Activated CD4-positive, alpha-beta memory T cell treated with anti-CD3 and anti-CD28 coated beads, Interleukin-2, amount 10 ng/mL, durations not matched to agents 7 days and 5 days (primary cell): ENCODE measurements around the gene COL5A1. TPM values are rescaled to one million over a fixed set of nuclear protein-coding genes. Genes with fewer than 3 reads are reported as not detected.

ENCODE experiments used
- CTCF ChIA-PET: fragments of 350-600 bp; sonication (Branson Sonifier 250); formaldehyde crosslinking; loops from one replicate; lab custom pipeline; 2021; ENCODE audit warnings: antibody characterized with exemption, inconsistent platforms; lab: Charles Lee
- POLR2A ChIA-PET: fragments of 350-600 bp; sonication (Branson Sonifier 250); formaldehyde crosslinking; loops from one replicate; lab custom pipeline; 2021; ENCODE audit warnings: antibody characterized with exemption; lab: Charles Lee
- DNase-seq: peaks from one replicate; pipeline ENCODE4 v3.0.0-alpha.2; 2020
- H3K27ac Mint-ChIP-seq: one replicate; pipeline ENCODE4 v1.8.0; 2021; ENCODE audit warnings: mild to moderate bottlenecking, mixed read lengths
- H3K27me3 Mint-ChIP-seq: one replicate; pipeline ENCODE4 v1.8.0; 2021; ENCODE audit warnings: mixed read lengths
- H3K36me3 Mint-ChIP-seq: one replicate; pipeline ENCODE4 v1.8.0; 2021; ENCODE audit warnings: low read depth, mixed read lengths
- H3K4me1 Mint-ChIP-seq: one replicate; pipeline ENCODE4 v1.8.0; 2021; ENCODE audit warnings: mixed read lengths
- H3K4me3 Mint-ChIP-seq: one replicate; pipeline ENCODE4 v1.8.0; 2021; ENCODE audit warnings: mild to moderate bottlenecking, mixed read lengths
- H3K9me3 Mint-ChIP-seq: one replicate; pipeline ENCODE4 v1.8.0; 2021; ENCODE audit warnings: mixed read lengths
- total RNA-seq, 2 experiments: library from RNA; stranded (reverse); gene quantifications; one replicate each; pipeline ENCODE4 v1.2.3, GENCODE V29; 2021

Gene COL5A1
- total RNA-seq, 2 experiments from 2014 or later: 0.10 to 0.13 TPM

GRCh38 chr9:134755221-134755907, 113.8 kb downstream of the COL5A1 start:
- Mint-ChIP-seq H3K9me3 (peaks cover 6% of the 10 kb centered on the region), H3K4me1 (no peaks in the 10 kb centered on the region), H3K27me3 (no peaks in the 10 kb centered on the region), H3K4me3 (no peak overlapping the region), H3K36me3 (no peaks in the 10 kb centered on the region), H3K27ac (no peak overlapping the region)
- ChIA-PET POLR2A (no interaction called here), CTCF (no interaction called here)
- DNase-seq: no peak

DNA sequence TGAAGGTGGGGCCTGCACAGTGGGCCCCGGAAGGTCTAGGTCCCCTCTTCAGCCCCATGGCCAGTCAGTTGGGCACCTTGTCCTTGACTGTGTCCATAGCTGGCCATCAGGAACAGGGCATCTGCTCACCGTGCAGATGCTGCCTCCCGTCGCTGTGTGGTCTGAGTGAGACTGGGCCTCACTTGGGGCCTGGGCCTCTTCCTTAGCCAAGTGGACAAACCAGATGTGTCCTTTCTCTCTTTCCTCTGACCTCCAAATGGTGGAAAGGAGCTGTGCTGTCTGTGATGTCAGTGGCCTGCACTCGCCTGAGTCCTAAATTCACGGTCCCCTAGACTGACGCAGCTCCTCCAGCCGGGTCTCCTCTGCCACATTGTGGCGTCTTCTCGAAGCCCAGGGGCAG, 114.5 kb downstream of the COL5A1 start:
- H3K4me3 Mint-ChIP-seq: no peak overlapping the region
- H3K27ac Mint-ChIP-seq: no peak overlapping the region
- peaks cover 13% of the 10 kb centered on the region for H3K9me3 Mint-ChIP-seq
- no peak for DNase-seq
- peaks cover 4% of the 10 kb centered on the region for H3K36me3 Mint-ChIP-seq
- H3K4me1 Mint-ChIP-seq: no peaks in the 10 kb centered on the region
- H3K27me3 Mint-ChIP-seq: no peaks in the 10 kb centered on the region
- POLR2A ChIA-PET: no interaction called here
- CTCF ChIA-PET: no interaction called here

- H3K4me1 Mint-ChIP-seq: no peaks in the 10 kb centered on the region
- peaks cover 16% of the 10 kb centered on the region for H3K9me3 Mint-ChIP-seq
- H3K36me3 Mint-ChIP-seq: peaks cover 4% of the 10 kb centered on the region
- no peak overlapping the region for H3K4me3 Mint-ChIP-seq
- ChIA-PET CTCF (no interaction called here), POLR2A (no interaction called here)
- no peak for DNase-seq
- no peak overlapping the region for H3K27ac Mint-ChIP-seq
- no peaks in the 10 kb centered on the region for H3K27me3 Mint-ChIP-seq
Measured at GRCh38 chr9:134757216-134757975, 115.8 kb downstream of the COL5A1 start.

DNA sequence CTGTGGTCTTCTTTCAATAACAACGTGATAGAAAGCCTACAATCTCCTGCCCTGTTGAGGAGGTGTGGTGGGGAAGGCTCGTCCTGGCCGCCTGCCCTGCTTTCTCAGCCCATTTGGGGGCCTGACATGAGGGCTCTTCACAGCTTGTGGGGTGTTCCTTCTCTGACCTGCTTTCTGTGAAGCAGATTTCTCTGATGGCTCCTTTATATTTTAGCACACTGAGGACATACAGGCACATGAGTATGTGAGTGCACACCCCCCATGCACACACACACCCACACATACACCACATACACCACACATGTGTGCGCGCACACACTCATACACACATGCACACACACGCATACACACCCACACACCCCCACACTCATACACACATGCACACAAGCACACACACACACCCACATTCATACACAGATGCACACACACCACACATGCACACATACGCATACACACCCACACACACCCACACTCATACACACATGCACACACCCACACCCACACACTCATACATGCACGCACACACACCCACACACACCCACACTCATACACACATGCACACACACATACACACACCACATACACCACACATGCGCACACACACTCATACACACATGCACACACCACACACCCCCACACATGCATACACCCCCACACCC, 117.5 kb downstream of the COL5A1 start:
- Mint-ChIP-seq H3K9me3 (peaks cover 16% of the 10 kb centered on the region), H3K4me1 (no peaks in the 10 kb centered on the region), H3K4me3 (no peak overlapping the region), H3K36me3 (peaks cover 4% of the 10 kb centered on the region), H3K27me3 (no peaks in the 10 kb centered on the region), H3K27ac (no peak overlapping the region)
- ChIA-PET POLR2A (no interaction called here), CTCF (no interaction called here)
- DNase-seq: no peak

GRCh38 chr9:134759913-134760312, 118.3 kb downstream of the COL5A1 start:
- H3K27ac Mint-ChIP-seq: no peak overlapping the region
- peaks cover 4% of the 10 kb centered on the region for H3K36me3 Mint-ChIP-seq
- CTCF ChIA-PET: no interaction called here
- POLR2A ChIA-PET: no interaction called here
- peaks cover 16% of the 10 kb centered on the region for H3K9me3 Mint-ChIP-seq
- H3K4me1 Mint-ChIP-seq: no peaks in the 10 kb centered on the region
- H3K4me3 Mint-ChIP-seq: no peak overlapping the region
- H3K27me3 Mint-ChIP-seq: no peaks in the 10 kb centered on the region
- no peak for DNase-seq

DNA sequence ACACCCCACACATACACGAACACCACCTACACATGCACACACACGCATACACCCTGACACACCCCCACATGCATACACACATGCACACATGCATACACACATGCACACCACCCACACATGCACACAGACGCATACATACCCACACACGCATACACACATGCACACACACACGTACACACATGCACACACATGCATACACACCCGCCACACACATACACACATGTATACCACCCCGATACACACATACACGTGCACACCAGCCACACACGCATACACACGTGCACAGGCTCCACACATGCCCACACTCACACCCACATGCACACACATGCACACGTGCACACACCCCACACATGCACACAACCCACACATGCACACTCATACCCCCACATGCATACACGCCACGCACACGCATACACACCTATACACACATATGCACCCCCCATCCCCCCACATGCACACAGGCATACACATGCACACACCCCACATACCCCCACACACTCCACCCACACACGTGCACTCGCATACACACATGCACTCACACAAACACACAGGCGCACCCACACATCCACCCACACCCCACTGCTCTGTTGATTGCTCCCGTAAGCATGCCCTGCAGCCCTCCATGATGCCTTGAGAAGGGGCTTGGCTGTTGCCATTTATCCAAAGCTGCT, 119.3 kb downstream of the COL5A1 start:
- DNase-seq: no peak
- no peaks in the 10 kb centered on the region for H3K4me1 Mint-ChIP-seq
- peaks cover 4% of the 10 kb centered on the region for H3K36me3 Mint-ChIP-seq
- ChIA-PET POLR2A (no interaction called here), CTCF (no interaction called here)
- peaks cover 16% of the 10 kb centered on the region for H3K9me3 Mint-ChIP-seq
- H3K4me3 Mint-ChIP-seq: no peak overlapping the region
- no peak overlapping the region for H3K27ac Mint-ChIP-seq
- no peaks in the 10 kb centered on the region for H3K27me3 Mint-ChIP-seq

GRCh38 chr9:134764473-134765269, 123.1 kb downstream of the COL5A1 start:
- ChIA-PET POLR2A (no interaction called here), CTCF (no interaction called here)
- Mint-ChIP-seq H3K4me3 (no peak overlapping the region), H3K27ac (no peak overlapping the region), H3K9me3 (peaks cover 10% of the 10 kb centered on the region), H3K27me3 (no peaks in the 10 kb centered on the region), H3K36me3 (peaks cover 4% of the 10 kb centered on the region), H3K4me1 (no peaks in the 10 kb centered on the region)
- no peak for DNase-seq

GRCh38 chr9:134765785-134766184, 124.2 kb downstream of the COL5A1 start:
- Mint-ChIP-seq H3K36me3 (peaks cover 2% of the 10 kb centered on the region), H3K4me3 (no peak overlapping the region), H3K27ac (no peak overlapping the region), H3K27me3 (no peaks in the 10 kb centered on the region), H3K4me1 (no peaks in the 10 kb centered on the region), H3K9me3 (peaks cover 6% of the 10 kb centered on the region)
- no peak for DNase-seq
- CTCF ChIA-PET: no interaction called here
- POLR2A ChIA-PET: no interaction called here

DNA sequence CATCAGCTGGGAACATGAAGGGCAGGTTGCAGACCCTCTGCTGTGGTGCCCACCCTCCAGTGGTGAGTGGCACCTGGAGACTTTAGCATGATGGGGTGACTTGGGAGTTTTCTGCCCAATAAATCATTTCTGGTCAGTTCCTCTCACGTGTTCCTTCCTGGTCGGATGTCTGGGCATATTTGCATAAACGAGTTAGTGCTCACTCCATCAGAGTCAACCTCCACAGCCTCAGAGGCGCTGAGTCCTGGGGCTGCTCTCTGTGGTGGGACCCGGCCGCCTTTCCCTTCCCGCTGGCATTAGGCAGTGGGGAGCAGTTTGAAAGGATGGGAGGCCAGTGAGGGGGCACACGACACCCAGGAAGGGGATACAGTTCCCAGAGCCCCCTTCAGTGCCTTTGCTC, 125.0 kb downstream of the COL5A1 start:
- no peak for DNase-seq
- H3K4me1 Mint-ChIP-seq: no peaks in the 10 kb centered on the region
- H3K36me3 Mint-ChIP-seq: no peaks in the 10 kb centered on the region
- peaks cover under 1% of the 10 kb centered on the region for H3K27me3 Mint-ChIP-seq
- ChIA-PET POLR2A (no interaction called here), CTCF (no interaction called here)
- H3K27ac Mint-ChIP-seq: no peak overlapping the region
- H3K4me3 Mint-ChIP-seq: no peak overlapping the region
- H3K9me3 Mint-ChIP-seq: no peaks in the 10 kb centered on the region

GRCh38 chr9:134768332-134768708, 126.7 kb downstream of the COL5A1 start:
- no peak for DNase-seq
- no peak overlapping the region for H3K27ac Mint-ChIP-seq
- H3K36me3 Mint-ChIP-seq: no peaks in the 10 kb centered on the region
- H3K9me3 Mint-ChIP-seq: no peaks in the 10 kb centered on the region
- H3K27me3 Mint-ChIP-seq: peaks cover 3% of the 10 kb centered on the region
- no peak overlapping the region for H3K4me3 Mint-ChIP-seq
- H3K4me1 Mint-ChIP-seq: no peaks in the 10 kb centered on the region
- CTCF ChIA-PET: no interaction called here
- POLR2A ChIA-PET: no interaction called here

DNA sequence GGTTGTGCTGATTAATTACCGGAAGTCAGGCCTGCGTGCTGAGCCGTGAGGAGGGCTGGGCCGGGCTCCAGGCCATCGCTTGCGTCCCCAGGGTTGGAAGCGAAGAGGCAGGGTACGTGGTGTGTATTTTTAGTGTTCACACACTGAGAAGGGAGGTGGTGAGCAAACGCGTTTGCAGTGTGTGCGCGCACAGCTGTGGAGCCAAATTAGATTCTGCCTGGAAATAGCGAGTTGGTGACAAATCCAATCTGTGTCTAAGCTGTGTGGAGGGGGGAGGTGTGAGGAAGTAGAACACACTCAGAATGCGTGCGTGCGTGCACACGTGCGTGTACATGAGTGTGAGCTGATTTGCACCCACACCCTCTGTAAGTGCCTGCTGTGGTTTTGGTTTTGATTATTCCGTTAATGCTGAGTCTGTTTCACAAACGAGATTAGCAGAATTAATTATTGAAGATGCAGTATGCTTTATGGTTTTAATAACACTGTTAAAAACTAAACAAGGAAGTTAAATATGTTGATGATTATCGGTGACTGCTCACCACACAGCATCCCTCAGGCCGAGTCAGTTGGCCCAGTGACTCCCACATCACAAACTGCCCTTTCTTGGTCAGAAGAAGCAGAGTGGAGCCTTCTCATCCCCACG, 127.2 kb downstream of the COL5A1 start:
- Mint-ChIP-seq H3K9me3 (no peaks in the 10 kb centered on the region), H3K4me1 (no peaks in the 10 kb centered on the region), H3K27ac (no peak overlapping the region), H3K4me3 (no peak overlapping the region), H3K36me3 (no peaks in the 10 kb centered on the region), H3K27me3 (peaks cover 3% of the 10 kb centered on the region)
- no peak for DNase-seq
- CTCF ChIA-PET: no interaction called here
- POLR2A ChIA-PET: no interaction called here
